Left ventricle myocardium inferior (tissue), 1 donor: ENCODE results near the gene PLCH1. TPM values are rescaled to one million over a fixed set of nuclear protein-coding genes. Genes with fewer than 3 reads are reported as not detected.

ENCODE experiments used
- DNase-seq: peaks from one replicate; pipeline ENCODE4 v3.0.0-alpha.2; 2020
- H3K27ac ChIP-seq: fragments of 200-600 bp; replicated peaks from 2 replicates; pipeline ENCODE4 v1.8.0; 2021
- H3K27me3 ChIP-seq: fragments of 200-600 bp; 2 replicates; pipeline ENCODE4 v1.8.0; 2021; ENCODE audit warnings: low read depth
- H3K36me3 ChIP-seq: fragments of 200-600 bp; 2 replicates; pipeline ENCODE4 v1.8.0; 2021
- H3K4me1 ChIP-seq: fragments of 200-600 bp; 2 replicates; pipeline ENCODE4 v1.8.0; 2021
- H3K4me3 ChIP-seq: fragments of 200-600 bp; 2 replicates; pipeline ENCODE4 v1.8.0; 2021; ENCODE audit warnings: mild to moderate bottlenecking, moderate library complexity
- H3K9me3 ChIP-seq: fragments of 200-600 bp; replicated peaks from 2 replicates; pipeline ENCODE4 v1.8.0; 2021
- intact Hi-C: fragments of 100-400 bp; cut with micrococcal nuclease; formaldehyde crosslinking; loops from one replicate; pipeline ENCODE4 v1.11.0; 2022
- total RNA-seq: library from RNA; stranded (reverse); fragmentation: NEBNext Ultra II Directional; extraction: Animal tissue kit (Norgen Biotek cat#: 25700); gene quantifications from one replicate; pipeline ENCODE4 v1.2.1, GENCODE V29; 2021
- TF ChIP-seq, protein P1 (sequence below): fragments of 200-600 bp; IDR thresholded peaks from 2 replicates; pipeline ENCODE4 v1.8.0; 2021; ENCODE audit warnings: antibody characterized with exemption, mild to moderate bottlenecking, borderline replicate concordance
- donor health status: DM: no; HTN: yes; CAD: no; lungs with severe emphysema.

The PLCH1 gene
- total RNA-seq, 1 donor from 2014 or later = 0.85 TPM

- no peaks in the 10 kb centered on the region for H3K27me3 ChIP-seq
- intact Hi-C loops = no loop called here
- no peaks in the 10 kb centered on the region for H3K9me3 ChIP-seq
- no peak overlapping the region for H3K4me3 ChIP-seq
- H3K27ac ChIP-seq = no peak overlapping the region
- H3K36me3 ChIP-seq = no peaks in the 10 kb centered on the region
- DNase-seq = no peak
- H3K4me1 ChIP-seq = peaks cover 3% of the 10 kb centered on the region
- TF ChIP-seq, protein P1, sequence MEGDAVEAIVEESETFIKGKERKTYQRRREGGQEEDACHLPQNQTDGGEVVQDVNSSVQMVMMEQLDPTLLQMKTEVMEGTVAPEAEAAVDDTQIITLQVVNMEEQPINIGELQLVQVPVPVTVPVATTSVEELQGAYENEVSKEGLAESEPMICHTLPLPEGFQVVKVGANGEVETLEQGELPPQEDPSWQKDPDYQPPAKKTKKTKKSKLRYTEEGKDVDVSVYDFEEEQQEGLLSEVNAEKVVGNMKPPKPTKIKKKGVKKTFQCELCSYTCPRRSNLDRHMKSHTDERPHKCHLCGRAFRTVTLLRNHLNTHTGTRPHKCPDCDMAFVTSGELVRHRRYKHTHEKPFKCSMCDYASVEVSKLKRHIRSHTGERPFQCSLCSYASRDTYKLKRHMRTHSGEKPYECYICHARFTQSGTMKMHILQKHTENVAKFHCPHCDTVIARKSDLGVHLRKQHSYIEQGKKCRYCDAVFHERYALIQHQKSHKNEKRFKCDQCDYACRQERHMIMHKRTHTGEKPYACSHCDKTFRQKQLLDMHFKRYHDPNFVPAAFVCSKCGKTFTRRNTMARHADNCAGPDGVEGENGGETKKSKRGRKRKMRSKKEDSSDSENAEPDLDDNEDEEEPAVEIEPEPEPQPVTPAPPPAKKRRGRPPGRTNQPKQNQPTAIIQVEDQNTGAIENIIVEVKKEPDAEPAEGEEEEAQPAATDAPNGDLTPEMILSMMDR = no peak
Measured at GRCh38 chr3:155661760-155662159, 83.1 kb downstream of the PLCH1 start.

- no peak for DNase-seq
- Histone ChIP-seq H3K4me1 (peaks cover 3% of the 10 kb centered on the region), H3K4me3 (no peak overlapping the region), H3K27ac (no peak overlapping the region), H3K36me3 (no peaks in the 10 kb centered on the region), H3K9me3 (no peaks in the 10 kb centered on the region), H3K27me3 (no peaks in the 10 kb centered on the region)
- intact Hi-C loops = no loop called here
- TF ChIP-seq, protein P1 = no peak
Measured at GRCh38 chr3:155661042-155661441, 83.8 kb downstream of the PLCH1 start.

GRCh38 chr3:155658671-155659261, 86.1 kb downstream of the PLCH1 start:
- Histone ChIP-seq H3K27ac (no peak overlapping the region), H3K9me3 (no peaks in the 10 kb centered on the region), H3K4me3 (no peak overlapping the region), H3K4me1 (no peaks in the 10 kb centered on the region), H3K27me3 (no peaks in the 10 kb centered on the region), H3K36me3 (no peaks in the 10 kb centered on the region)
- intact Hi-C loops = no loop called here
- no peak for DNase-seq
- TF ChIP-seq, protein P1 = no peak

DNA sequence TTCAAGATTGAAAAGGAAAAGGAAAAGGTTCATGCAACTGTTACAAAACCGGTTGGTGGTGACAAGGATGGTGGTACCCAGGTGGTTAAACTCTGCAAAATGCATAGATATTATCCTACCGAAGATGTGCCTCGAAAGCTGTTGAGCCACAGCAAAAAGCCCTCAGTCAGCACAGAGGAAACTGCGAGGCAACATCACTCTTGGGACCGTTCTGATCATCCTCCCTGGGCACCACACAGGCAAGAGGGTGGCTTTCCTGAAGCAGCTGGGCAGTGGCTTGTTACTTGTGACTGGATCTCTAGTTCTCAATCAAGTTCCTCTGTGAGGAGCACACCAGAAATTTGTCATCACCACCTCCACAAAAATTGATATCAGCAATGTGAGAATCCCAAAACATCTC, 86.9 kb downstream of the PLCH1 start:
- Histone ChIP-seq H3K9me3 (no peaks in the 10 kb centered on the region), H3K36me3 (no peaks in the 10 kb centered on the region), H3K27me3 (no peaks in the 10 kb centered on the region), H3K27ac (no peak overlapping the region), H3K4me3 (no peak overlapping the region), H3K4me1 (no peaks in the 10 kb centered on the region)
- TF ChIP-seq, protein P1 = no peak
- DNase-seq = no peak
- intact Hi-C loops = no loop called here

DNA sequence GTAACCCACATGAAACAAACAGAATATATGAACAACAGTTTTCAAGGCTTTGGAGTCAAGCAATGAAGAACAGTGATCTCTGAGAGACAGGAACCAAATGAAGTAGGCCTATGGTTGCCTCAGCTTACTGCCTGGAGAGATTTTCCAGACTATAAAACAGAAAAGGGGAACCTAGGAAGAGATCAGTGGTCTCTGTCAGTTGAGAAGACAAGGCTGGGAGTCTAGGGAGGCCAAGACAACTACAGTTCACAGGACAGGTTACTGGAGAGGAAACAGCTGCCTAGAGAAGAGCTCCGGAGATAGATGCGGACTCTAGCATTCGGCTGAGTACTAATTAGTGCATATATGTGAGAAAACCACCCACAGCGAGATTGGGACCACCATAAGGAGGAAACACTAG, 87.7 kb downstream of the PLCH1 start:
- Histone ChIP-seq H3K9me3 (no peaks in the 10 kb centered on the region), H3K27ac (no peak overlapping the region), H3K36me3 (no peaks in the 10 kb centered on the region), H3K27me3 (no peaks in the 10 kb centered on the region), H3K4me1 (no peaks in the 10 kb centered on the region), H3K4me3 (no peak overlapping the region)
- intact Hi-C loops = no loop called here
- TF ChIP-seq, protein P1 = no peak
- no peak for DNase-seq

DNA sequence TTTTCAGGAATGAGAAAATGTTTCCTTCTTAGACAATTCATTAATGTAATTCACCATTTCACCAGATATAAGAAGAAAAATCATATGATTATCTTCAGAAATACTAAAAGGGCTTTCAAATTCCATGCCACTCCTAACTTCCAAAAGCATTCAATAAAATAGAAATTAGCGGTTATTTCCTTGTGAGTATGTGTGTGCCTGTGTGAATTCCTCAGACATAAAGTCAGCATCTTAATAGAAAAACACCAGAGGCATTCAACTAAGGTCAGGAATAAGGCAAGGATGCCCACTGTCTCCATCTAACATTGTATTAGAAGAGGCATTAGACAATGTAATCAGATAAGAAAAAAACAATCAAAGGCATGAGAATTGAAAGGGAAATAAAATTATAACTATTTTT, 88.4 kb downstream of the PLCH1 start:
- intact Hi-C loops = no loop called here
- Histone ChIP-seq H3K9me3 (no peaks in the 10 kb centered on the region), H3K4me1 (no peaks in the 10 kb centered on the region), H3K27ac (no peak overlapping the region), H3K4me3 (no peak overlapping the region), H3K36me3 (no peaks in the 10 kb centered on the region), H3K27me3 (no peaks in the 10 kb centered on the region)
- DNase-seq = no peak
- TF ChIP-seq, protein P1 = no peak
